OCI-M2 (cell line): ENCODE results near the gene MTA1.

ENCODE experiments used
- DNase-seq: peaks from one replicate; lab custom pipeline; 2025; ENCODE audit not compliant: unreplicated experiment; lab: John Stamatoyannopoulos, UW

The MTA1 gene

GRCh38 chr14:105422695-105423487, 3.3 kb downstream of the MTA1 start:
- DNase-seq: no peak

- no peak for DNase-seq
Measured at GRCh38 chr14:105423488-105424195, 4.0 kb downstream of the MTA1 start.

DNA sequence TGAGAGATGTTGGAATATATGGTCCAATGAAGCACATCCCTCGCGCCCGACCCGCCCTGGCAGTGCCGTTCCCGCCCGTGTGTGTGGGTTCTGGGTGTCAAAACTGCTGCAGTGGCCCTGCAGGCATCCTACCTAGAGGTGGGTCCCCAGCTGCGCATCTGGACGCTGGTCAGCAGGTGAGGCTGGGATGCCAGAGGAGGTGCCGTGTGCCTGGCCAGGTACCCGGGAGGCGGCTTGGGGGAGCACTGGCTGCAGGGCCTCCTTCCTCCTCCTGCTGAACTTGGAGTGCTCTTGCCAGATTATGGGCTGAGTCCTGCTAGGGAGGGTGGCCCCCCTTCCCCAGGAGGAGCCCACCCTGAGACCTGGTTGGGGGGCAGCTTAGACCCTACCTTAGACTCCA, 5.2 kb downstream of the MTA1 start:
- DNase-seq: no peak

DNA sequence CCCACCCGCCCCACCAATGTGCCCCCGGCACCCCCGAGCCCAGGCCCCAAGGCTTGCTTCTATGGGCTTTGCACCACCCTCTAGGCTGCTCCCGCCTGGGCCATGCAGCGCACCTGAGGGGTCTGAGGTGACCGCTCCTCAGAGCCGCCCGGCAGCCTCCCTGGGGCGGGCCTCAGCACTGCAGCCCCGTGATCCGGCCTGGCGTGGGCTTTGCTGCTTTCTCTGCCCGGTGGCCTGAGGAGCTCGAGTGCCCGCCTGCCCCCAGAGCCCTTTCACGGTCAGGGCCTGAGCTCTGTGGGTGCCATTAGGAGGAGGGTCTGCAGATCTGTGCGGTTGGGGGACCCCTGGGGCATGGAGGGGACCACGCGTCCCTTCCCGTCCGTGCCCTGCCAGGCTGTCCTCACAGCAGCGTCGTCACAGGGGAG, 6.2 kb downstream of the MTA1 start:
- DNase-seq: no peak

GRCh38 chr14:105426416-105427130, 6.9 kb downstream of the MTA1 start:
- DNase-seq: no peak

DNA sequence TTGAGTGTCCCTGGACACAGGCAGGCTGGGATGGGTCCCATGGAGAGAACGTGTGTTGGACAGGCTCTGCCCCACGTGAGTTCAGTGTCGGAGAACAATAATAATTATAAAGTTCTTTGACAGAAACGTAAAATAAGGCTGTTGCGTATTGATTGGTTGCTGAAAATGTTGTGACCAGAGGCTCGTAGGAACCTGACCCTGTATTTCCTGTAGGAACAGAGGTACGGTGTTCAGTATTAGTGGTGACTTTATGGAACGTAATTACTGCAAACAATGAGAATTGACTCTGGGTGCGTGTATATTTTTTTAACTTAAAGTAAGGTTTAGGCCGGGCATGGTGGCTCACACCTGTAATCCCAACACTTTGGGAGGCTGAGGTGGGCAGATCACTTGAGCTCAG, 7.8 kb downstream of the MTA1 start:
- no peak for DNase-seq

- no peak for DNase-seq
Measured at GRCh38 chr14:105427936-105428485, 8.4 kb downstream of the MTA1 start.

- no peak for DNase-seq
Measured at GRCh38 chr14:105430042-105430441, 10.4 kb downstream of the MTA1 start.

GRCh38 chr14:105430565-105430964, 10.9 kb downstream of the MTA1 start:
- DNase-seq: no peak

- no peak for DNase-seq
Measured at GRCh38 chr14:105431256-105431655, 11.6 kb downstream of the MTA1 start.

DNA sequence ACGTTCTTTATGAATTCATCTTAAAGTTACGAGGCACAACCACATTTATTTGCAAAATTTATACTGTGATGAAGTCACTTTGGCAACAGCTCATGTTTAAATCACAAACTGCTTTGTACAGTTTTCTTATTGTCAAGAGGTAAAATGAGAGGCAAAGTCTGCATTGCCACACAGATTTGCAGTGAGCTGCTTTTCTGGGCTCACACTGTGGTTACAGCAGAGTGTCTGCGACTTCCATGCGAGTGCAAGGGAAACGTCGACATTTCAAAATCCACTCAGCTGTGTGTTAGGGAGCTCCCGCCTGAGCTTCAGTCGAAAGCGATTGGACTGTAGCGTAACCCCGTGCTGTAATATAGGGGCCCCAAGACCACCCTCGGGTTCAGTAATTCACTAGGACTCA, 13.0 kb downstream of the MTA1 start:
- no peak for DNase-seq

- no peak for DNase-seq
Measured at GRCh38 chr14:105433161-105433605, 13.6 kb downstream of the MTA1 start.

GRCh38 chr14:105436402-105436801, 16.8 kb downstream of the MTA1 start:
- no peak for DNase-seq

DNA sequence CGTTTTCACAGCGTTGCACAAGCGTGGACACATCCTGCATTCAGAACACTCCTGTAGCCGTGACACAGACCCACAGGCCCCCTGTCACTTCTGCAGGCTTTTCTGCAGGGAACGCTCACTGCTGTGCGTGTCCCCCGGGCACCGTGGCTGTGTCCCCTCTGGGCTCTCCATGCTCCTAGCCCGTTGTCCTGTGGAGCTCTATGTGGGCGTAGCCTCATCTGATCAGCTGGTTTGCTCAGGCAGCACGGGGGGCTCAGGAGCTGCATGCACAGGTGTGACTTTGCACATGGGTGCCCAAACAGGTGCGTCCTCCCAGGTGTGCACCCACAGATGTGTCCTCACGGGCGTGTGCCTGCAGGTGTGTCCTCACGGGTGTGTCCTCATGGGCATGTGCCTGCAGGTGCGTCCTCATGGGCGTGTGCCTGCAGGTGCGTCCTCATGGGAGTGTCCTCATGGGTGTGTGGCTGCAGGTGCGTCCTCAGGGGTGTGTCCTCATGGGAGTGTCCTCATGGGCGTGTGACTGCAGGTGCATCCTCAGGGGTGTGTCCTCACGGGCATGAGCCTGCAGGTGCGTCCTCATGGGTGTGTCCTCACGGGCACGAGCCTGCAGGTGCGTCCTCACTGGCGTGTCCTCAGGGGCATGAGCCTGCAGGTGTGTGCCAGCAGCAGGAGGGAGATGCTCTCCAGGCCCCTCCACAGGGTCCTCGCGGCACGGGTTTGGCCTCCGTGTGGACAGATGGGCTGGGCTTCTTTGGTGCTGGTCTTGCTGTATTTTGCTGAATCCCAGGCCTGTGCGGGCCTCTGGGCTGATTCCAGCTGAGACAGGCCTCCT, 17.5 kb downstream of the MTA1 start:
- DNase-seq: no peak

- DNase-seq: no peak
Measured at GRCh38 chr14:105437723-105438500, 18.3 kb downstream of the MTA1 start.

DNA sequence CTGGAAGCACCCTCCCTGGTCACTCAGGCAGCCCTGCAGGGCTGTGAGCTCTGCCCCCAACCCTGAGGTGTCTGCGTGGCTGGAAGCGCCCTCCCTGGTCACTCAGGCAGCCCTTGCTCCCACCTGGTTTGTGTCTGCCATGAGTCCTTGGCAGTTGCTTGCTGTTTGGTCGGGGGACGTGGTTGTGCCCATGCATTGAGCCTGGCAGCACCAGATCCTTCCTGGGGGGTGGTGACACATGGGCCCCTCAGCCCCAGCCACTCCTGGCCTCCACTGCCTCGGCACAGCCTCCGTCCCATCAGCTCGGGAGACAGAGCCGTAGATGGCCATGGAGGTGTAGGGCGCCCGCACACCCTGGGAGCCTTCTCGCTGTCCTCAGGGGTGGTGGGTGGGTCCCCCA, 19.6 kb downstream of the MTA1 start:
- no peak for DNase-seq

DNA sequence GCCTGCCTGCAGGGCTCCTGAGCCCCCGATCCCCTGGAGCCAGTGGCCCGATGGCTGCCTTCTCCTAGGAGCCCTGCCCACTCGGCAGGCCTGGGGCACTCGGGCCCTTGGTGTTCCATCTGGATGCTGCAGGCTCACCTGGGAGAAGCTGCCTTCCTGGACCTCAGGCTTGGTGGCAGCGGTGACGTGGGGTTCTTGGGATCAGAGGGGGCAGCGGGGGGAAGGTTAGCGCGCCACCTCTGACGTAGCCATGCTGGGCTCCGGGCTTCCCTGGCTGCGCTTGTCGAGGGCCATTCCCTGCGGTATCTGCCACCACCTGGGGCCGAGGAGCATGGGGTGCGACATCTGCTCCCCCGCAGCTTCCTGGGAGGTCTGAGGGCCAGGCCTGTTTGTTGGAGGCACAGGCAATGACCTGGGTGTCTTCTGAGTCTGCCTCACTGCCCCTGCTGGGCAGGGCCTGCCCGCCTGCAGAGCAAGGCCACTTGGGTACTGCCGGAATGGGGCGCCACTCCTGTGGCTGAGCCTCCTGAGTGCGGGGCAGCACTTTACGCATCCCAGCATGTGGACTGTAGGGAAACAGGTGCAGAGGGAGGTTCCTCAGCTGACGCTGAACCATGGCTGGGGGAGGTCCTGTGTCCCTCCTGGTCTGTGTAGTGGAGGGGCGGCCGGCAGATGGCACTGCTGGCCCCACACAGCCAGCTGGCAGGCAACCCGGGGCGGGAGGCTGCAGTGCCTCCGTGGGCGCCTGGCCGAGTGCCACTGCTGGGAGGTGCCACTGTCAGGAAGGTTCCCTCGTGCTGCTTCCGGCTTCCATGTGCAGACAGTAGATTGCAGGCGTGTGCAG, 20.3 kb downstream of the MTA1 start:
- no peak for DNase-seq

- DNase-seq: no peak
Measured at GRCh38 chr14:105440554-105440900, 20.9 kb downstream of the MTA1 start.

DNA sequence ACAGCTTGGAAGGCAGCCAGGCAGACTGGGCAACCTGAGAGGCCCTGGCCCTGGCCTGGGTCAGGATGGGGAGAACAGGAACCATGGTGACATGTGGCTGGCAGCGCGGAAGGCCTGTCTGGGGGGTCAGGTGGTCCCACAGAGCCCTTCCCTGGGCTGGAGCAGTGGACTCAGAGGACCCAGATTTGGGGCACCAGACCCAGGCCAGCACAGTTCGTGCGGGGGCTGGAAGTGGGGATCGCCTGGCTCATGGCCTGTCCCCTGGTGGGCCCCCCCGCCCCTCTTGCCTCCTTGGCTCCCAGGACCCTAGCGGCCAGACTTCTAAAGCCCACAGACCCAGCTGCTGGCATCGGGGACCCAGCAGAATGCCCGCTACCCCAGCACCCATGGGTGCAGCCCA, 21.4 kb downstream of the MTA1 start:
- no peak for DNase-seq
